H7 (cell line): Measurements from ENCODE around the gene SRPK1. TPM values are rescaled to one million over a fixed set of nuclear protein-coding genes. Genes with fewer than 3 reads are reported as not detected.
"Not testable (repeated sequence)": the region's sequence is repeated elsewhere in the genome, so short reads cannot be mapped to it uniquely, and the experiment has no call there.

Source experiments
- DNase-seq: peaks from one replicate; pipeline ENCODE4 v3.0.0; 2012
- H3K27me3 ChIP-seq: 2 replicates; pipeline ENCODE4 v1.6.0; 2011; ENCODE audit warnings: mild to moderate bottlenecking, low read length; ENCODE audit not compliant: control insufficient read depth, insufficient read depth
- H3K36me3 ChIP-seq: replicated peaks from 2 replicates; pipeline ENCODE4 v1.5.1; 2011; ENCODE audit warnings: low read length; ENCODE audit not compliant: control insufficient read depth, insufficient read depth
- H3K4me3 ChIP-seq: 2 replicates; pipeline ENCODE4 v1.5.1; 2011; ENCODE audit warnings: low read depth, mild to moderate bottlenecking, control low read depth, low read length, moderate library complexity; ENCODE audit not compliant: insufficient read depth
- total RNA-seq: library from RNA; depleted of rRNA; stranded (reverse); fragments of >200 nt; shearing (Covaris generic); gene quantifications from 2 replicates; pipeline ENCODE4 v1.2.3, GENCODE V29; 2014

The SRPK1 gene
- total RNA-seq, 1 experiment from 2014 or later = 74.1 TPM

DNA sequence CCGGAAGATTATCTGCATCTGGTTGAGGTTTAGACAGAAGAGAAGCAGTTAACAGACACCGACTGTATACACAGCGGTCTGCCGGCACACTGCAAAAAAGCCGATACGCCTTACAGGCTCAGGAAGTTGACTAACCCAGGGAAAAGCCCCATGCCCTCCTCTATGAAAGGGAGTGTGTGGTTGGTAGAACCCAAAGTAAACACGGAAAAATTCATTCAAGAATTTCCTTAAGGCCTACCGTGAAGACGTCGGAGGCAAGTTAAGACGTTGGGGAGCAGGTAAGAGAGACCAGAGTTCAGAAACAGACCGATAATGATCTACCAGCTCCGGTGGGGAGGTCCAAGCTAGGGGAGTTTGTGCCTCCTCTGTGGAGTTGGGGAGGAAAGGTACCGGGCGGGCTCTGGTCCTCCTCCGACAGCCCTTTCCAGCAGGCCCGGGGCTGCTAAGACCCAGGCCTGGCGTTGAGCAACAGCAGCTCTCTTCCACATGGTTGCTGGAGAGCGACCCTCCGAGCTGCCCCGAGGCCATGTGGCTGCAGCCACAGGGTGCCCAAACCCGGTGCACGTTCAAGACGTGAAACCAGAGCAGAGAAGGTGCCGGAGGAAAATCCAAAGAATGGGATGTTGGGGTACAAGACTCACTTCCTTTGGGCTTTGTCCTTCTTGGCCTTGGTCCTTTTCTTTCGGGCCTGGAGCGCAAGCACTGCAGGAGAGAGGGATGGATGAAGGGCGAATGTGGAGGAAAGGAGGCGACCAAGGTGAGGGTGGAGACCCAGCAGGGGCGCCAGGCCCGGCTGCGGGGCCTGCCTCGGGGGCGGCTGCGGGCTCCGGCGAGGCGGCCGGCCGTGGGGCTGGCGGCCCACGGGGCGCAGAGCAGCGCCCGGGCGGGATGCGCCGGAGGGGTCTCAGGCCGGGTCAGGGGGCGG lies 809 bp downstream of the SRPK1 start:
- peak; percentile 72 for DNase-seq
- no peaks in the 10 kb centered on the region for H3K27me3 ChIP-seq
- peak overlapping the region; percentile 98 for H3K4me3 ChIP-seq
- peaks cover 2% of the 10 kb centered on the region for H3K36me3 ChIP-seq

DNA sequence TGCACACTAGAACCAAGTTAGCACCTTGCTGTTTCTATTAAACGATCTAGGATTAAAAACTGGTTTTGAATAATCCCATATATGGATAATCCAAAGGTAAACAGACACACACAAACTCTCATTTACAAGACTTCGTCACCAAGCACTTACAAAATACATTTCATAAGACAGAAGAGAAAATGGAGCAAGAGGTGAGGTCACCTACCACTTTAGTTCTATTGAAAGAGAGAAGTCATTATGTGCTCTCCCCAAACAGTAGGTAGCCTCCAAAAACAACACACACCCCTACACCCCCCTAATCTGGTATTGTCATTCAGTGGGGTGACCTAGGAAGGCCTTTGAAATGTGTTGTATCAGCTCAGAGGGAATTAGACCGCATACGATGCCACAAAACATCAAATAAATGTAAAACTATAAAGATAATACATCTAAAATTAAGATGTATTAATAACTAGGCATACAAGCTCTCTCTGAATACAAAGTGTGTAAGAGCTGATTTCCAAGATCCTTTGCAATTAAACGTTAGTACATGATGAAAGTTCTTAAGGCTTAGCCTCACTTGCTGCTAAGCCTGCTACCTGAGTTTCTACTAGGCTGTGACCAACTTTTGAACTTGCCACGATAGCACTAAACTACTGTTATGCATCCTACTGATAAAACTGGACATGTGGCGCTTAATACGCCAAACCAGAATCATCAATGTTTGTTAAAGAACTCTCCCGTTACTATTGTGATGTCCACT lies 1.6 kb downstream of the SRPK1 start:
- Histone ChIP-seq H3K27me3 (no peaks in the 10 kb centered on the region), H3K36me3 (peaks cover 3% of the 10 kb centered on the region), H3K4me3 (peak overlapping the region; percentile 98)
- DNase-seq = peak; percentile 60

DNA sequence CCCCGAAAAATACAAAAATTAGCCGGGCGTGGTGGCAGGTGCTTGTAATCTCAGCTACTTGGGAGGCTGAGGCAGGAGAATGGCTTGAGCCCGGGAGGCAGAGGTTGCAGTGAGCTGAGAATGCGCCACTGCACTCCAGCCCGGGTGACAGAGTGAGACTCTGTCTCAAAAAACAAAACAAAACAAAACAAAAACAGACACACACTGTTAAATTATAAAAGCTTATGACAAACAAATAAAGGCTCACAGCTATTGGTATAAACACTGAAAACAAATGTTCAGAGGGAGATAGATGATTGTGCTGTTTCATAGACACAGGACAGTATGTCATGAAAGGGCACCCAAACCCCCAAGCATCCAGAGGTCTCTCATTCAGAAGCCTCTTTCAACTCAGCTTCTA lies 4.0 kb downstream of the SRPK1 start:
- not testable (repeated sequence) for H3K27me3 ChIP-seq, DNase-seq, H3K36me3 ChIP-seq, H3K4me3 ChIP-seq

DNA sequence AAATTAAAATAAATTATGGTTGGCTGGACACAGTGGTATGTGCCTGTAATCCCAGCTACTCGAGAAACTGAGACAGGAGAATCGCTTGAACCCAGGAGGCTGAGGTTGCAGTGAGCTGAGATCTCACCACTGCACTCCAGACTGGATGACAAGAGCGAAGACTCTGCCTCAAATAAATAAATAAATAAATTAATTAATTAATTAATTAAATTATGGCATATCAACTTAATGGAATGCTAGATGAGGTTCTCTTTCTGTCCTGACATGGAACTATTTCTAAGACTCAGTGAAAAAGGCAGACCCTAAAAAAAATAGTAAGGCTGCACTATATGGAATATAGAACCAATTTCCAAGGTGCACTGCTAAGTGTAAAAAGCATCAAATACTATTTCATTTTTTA lies 4.8 kb downstream of the SRPK1 start:
- DNase-seq = no peak
- Histone ChIP-seq H3K4me3 (no peak overlapping the region), H3K27me3 (no peaks in the 10 kb centered on the region), H3K36me3 (peaks cover 9% of the 10 kb centered on the region)

DNA sequence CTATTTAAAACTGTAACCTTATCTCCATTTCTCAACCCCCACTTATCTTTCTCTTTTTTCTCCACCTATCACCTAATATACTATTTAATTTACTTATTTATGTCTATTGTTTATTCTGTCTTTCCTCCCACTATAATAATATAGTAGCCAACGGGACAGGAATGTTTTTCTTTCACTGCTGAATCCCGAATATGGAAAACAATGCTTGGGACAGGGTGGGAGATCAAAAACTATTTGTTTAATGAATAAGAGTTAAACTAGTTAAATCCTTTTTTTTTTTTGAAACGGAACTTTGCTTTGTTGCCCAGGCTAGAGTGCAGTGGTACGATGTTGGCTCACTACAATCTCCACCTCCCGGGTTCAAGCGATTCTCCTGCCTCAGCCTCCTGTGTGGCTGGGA lies 6.4 kb downstream of the SRPK1 start:
- DNase-seq = no peak
- no peaks in the 10 kb centered on the region for H3K27me3 ChIP-seq
- H3K4me3 ChIP-seq = no peak overlapping the region
- H3K36me3 ChIP-seq = peaks cover 16% of the 10 kb centered on the region

DNA sequence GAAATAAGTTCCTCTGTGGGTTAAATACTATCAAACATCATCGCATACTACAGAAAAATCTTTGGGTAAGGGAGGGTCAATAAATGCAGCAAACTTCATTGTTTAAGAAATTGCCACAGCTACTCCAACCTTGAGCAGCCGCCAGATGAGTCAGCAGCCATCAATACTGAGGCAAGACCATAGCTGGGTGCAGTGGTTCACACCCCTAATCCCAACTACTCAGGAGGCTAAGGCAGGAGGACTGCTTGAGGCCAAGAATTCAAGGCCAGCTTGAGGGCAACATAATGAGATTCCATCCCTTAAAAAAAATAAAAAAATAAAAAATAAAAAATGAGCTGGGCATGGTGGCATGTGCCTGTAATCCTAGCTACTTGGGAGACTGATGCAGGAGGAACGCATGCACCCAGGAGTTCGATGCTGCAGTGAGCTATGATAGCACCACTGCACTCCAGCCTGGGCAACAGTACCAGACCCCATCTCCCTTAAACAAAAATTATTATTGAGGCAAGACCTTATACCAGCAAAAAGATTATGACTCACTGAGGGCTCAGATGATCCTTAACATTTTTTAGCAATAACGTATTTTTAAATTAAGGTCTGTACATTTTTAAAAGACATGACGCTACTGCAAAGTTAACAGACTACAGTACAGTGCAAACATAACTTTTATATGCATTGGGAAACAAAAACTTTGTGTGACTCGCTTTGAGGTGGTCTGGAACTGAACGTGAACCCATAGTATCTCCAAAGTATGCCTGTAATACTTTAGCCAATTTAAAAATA lies 8.8 kb downstream of the SRPK1 start:
- no peak for DNase-seq
- H3K36me3 ChIP-seq = peaks cover 16% of the 10 kb centered on the region
- no peaks in the 10 kb centered on the region for H3K27me3 ChIP-seq
- no peak overlapping the region for H3K4me3 ChIP-seq

DNA sequence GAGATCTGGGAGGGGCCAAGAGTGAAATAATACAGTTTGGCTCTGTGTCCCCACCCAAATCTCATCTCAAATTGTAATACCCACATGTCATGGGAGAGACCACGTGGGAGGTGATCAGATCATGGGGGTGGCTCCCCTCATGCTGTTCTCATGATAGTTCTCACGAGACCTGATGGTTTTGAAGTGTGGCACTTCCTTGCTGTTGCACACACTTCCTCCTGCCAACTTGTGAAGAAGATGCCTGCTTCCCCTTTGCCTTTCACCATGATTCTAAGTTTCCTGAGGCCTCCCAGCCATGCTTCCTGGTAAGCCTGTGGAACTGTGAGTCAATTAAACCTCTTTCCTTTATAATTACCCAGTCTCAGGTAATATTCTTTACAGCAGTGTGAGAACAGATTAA lies 11.3 kb downstream of the SRPK1 start:
- H3K4me3 ChIP-seq, DNase-seq, H3K27me3 ChIP-seq: not testable (repeated sequence)
- H3K36me3 ChIP-seq = peaks cover 15% of the 10 kb centered on the region

DNA sequence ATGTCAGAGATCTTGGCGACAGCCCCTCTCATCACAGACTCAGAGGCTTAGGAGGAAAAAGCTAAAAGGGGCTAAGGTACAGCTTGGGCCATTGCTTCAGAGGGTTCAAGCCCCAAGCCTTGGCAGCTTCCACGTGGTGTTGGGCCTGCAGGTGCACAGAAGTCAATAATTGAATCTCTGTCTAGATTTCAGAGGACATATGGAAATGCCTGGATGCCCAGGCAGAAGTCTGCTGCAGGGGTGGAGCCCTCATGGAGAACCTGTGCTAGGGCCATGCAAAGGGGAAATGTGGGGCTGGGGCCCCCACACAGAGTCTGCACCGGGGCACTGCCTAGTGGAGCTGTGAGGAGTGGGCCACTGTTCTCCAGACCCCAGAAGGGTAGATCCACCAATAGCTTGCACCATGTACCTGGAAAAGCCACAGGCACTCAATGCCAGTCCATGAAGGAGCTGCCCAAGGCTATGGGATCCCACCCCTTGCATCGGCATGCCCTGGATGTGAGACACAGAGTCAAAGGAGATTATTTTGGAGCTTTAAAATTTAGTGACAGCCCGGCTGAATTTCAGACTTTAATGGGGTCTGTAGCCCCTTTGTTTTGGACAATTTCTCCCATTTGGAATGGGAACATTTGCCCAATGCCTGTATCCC lies 12.0 kb downstream of the SRPK1 start:
- not testable (repeated sequence) for DNase-seq, H3K4me3 ChIP-seq, H3K27me3 ChIP-seq
- peaks cover 15% of the 10 kb centered on the region for H3K36me3 ChIP-seq

DNA sequence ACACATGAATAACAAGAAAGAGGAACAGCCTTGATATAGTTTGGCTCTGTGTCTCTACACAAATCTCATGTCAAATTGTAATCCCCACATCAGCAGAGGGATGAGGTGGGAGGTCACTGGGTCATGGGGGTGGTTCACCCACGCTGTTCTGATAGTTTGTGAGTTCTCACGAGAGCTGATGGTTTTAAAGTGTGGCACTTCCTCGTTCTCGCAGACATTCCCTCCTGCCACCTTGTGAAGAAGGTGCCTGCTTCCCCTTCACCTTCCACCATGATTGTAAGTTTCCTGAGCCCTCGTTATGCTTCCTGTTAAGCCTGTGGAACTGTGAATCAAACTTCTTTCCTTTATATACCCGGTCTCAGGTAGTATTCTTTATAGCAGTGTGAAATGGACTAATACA lies 13.1 kb downstream of the SRPK1 start:
- Histone ChIP-seq H3K36me3 (peaks cover 11% of the 10 kb centered on the region), H3K4me3 (no peak overlapping the region), H3K27me3 (no peaks in the 10 kb centered on the region)
- no peak for DNase-seq

DNA sequence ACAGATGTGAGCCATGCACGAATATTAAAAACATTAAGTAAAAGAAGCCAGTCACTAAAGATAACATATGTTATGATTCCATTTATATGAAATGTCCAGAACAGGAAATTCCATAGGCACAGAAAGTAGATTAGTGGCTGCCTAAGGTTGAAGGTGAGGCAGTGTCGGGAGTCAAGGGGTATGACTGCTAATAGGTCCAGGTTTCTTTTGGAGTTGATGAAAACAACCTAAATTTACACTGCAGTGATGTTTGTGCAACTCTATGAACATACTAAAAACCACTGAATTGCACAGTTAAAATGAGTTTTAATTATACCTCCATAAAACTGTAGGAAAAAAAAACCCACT lies 14.4 kb downstream of the SRPK1 start:
- H3K36me3 ChIP-seq = peaks cover 10% of the 10 kb centered on the region
- DNase-seq = no peak
- no peaks in the 10 kb centered on the region for H3K27me3 ChIP-seq
- H3K4me3 ChIP-seq = no peak overlapping the region

DNA sequence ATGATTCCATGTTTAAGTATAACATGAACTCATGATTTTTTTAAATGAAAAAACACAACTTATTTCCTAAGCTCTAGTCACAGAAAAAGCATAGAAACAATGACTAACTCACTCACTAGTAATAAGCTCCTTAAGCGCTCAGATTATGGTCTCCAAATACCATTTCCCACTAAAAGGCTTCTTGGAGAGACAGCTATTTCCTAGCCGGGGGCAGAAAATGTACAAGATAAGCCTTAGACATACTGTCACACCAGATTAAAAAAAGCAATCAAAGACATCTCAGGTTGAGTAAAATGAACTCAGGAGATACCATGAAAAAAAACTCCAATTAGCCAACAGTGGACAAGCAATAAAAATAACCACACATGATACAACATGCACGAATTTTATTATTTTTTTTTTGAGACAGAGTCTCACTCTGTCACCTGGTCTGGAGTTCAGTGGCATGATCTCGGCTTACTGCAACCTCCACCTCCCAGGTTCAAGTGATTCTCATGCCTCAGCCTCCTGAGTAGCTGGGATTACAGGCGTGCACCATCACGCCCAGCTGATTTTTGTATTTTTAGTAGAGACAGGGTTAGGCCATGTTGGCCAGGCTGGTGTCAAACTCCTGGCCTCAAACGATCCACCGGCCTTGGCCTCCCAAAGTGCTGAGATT lies 14.9 kb downstream of the SRPK1 start:
- Histone ChIP-seq H3K4me3 (no peak overlapping the region), H3K36me3 (peaks cover 8% of the 10 kb centered on the region), H3K27me3 (no peaks in the 10 kb centered on the region)
- DNase-seq = no peak

DNA sequence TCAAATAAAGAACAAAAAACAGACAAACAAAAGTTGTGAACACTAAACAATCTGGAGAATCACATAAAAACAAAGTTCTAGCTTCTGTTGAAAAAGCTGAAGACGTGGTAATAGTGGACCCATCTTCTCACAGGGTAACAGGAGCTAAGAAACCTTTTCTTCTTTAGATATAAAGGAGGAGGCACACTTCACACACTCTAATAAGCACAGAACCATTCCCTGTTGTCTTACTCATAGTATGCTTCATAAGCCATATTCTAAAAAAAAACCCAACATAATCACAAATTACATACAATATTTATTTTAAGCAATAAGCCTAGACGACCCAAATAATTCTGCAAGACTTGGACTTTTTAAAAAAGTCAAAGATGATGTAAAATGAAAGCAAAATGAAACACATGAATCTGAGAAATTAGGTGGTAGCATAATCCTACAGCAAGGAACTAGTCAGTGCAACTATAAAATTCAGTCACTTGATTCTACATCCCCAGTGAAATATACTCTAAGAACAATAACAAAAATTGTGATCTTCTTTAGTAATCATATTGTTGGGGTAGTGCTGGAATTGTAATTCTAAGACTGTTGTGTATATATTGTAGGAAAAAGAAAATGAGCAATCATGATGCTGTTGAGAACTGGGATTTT lies 15.6 kb downstream of the SRPK1 start:
- no peak overlapping the region for H3K4me3 ChIP-seq
- H3K36me3 ChIP-seq = peaks cover 4% of the 10 kb centered on the region
- no peak for DNase-seq
- H3K27me3 ChIP-seq = no peaks in the 10 kb centered on the region

DNA sequence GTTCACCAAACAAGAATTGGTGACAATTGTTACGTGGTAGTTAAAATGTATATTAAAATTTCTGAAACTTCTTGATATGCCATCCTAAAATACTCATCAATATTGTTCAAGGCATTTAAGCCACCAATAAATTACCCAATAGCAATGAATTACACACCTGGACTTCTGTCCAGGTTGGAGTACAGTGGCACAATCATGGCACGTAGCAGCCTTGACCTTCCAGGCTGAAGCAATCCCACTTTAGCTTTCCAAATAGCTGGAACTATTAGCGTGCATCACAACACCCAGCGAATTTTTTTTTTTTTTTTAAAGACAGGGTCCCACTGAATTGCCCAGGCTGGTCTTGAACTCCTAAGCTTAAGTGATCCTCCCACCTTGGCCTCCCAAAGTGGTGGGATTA lies 17.2 kb downstream of the SRPK1 start:
- Histone ChIP-seq H3K4me3 (no peak overlapping the region), H3K36me3 (no peaks in the 10 kb centered on the region; the same call in 1 of the 2 replicates), H3K27me3 (no peaks in the 10 kb centered on the region)
- no peak for DNase-seq
